Vagina (tissue), 2 donors: ENCODE results near the gene GSTA4.

Experiments used
- CTCF ChIP-seq, 3 experiments: fragments of 450-650 bp in 2 of 3; fragments of 200-600 bp in 1 of 3; sonication (generic) in 1 of 3; IDR thresholded peaks; one replicate each; pipeline ENCODE4 v1.5.1; 2017 to 2019; ENCODE audit warnings: antibody characterized with exemption in 3 of 3, mild to moderate bottlenecking in 2 of 3, moderate library complexity in 2 of 3
- POLR2A ChIP-seq, 2 donors: fragments of 450-650 bp; IDR thresholded peaks; one replicate each; pipeline ENCODE4 v1.6.1; 2017; ENCODE audit warnings: antibody characterized with exemption in 2 of 2, mild to moderate bottlenecking in 2 of 2, moderate library complexity in 2 of 2
- POLR2AphosphoS5 ChIP-seq, 2 donors: sonication (generic); formaldehyde crosslinking; IDR thresholded peaks; one replicate each; pipeline ENCODE4 v1.9.0; 2017; ENCODE audit warnings: antibody characterized with exemption in 2 of 2, mild to moderate bottlenecking in 2 of 2, low read depth in 1 of 2; ENCODE audit not compliant: insufficient read depth in 1 of 2

DNA sequence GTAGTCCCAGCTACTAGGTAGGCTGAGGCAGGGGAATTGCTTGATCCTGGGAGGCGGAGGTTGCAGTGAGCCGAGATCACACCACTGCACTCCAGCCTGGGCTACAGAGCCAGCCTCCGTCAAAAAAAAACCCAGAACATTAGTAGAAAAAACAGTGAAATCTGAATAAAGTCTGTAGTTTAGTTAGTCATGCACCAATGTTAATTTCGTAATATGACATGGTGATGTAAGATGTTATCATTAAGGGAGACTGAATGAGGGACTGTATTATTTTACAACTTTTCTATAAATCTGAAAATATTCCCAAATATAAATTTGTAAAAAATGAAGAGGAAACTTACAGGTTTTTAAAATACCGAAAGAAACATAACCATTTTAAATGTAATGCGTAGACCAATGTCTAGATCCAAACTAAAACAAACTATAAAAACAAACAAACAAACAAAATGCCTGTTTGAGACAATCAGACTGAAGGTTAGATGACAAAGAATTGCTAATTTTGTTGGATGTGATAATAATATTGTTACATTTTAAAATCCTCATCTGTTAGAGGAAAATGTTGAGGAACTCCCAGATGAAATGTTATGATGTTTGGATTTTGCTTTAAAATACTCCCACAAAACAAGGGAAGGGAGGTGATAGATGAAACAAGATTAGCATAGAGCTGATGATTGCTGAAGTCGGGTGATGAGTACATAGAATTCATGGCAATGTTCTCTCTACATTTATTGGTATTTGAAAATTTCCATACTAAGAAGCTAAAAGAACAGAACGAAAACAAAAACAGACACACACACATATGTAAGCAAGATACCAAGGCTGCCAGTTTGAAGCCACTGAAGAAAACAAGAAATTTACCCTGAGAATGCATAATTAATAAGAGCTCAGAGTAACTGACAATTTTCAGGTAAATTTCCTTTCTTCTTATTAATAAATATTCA lies 1.8 kb downstream of the GSTA4 start:
- no peak for TF ChIP-seq CTCF (IDR thresholded peaks at IDR 0.05)
- TF ChIP-seq POLR2A (IDR thresholded peaks at IDR 0.05): no peak
- peak in 1 of 2 donors; percentile 28 for TF ChIP-seq POLR2AphosphoS5 (IDR thresholded peaks at IDR 0.05; ENCODE audit: insufficient read depth in 1 of 2, low read depth in 1 of 2)
